Measurements from ENCODE around the gene IRF7.

DNA sequence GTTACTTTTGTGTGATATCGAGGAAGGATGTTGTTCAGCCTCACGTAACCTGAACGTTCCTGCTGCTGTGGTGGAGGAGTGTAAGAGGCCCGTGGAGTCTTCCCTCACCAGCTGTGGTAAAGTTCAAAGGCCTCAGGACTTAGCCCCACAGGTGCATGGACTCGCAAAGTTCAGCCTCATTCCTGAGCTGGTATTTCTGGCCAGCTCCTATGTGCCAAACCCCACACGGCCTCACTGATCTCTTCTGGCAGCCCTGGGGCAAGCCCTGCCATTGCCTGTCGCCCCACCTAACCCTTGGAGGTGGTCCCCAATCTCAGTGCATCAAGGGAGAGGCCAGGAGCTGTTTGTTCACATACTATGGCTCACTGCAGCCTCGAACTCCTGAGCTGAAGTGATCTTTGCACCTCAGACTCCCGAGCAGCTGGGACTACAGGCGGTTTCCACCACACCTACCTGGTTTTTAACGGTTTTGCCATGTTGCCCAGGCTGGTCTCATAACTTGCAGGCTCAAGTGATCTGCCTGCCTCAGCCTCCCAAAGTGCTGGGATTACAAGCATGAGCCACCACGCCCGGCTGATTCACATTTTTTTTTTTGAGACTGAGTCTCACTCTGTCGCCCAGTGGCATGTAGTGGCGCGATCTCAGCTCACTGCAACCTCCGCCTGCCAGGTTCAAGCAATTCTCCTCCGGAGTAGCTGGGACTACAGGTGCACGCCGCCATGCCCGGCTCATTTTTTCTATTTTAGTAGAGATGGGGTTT, 37.3 kb downstream of the IRF7 start:
- TF ChIP-seq CTCF (IDR thresholded peaks at IDR 0.05; ENCODE audit: borderline replicate concordance, extremely low read depth, low read length, poor library complexity, severe bottlenecking) (no peak), EZH2 (IDR thresholded peaks at IDR 0.05; ENCODE audit: borderline replicate concordance, low read depth, low read length, severe bottlenecking) (no peak)
